ENCODE measurements around the gene ARF6.
"Not testable (repeated sequence)": the region's sequence is repeated elsewhere in the genome, so short reads cannot be mapped to it uniquely, and the experiment has no call there.

ARF6 gene

DNA sequence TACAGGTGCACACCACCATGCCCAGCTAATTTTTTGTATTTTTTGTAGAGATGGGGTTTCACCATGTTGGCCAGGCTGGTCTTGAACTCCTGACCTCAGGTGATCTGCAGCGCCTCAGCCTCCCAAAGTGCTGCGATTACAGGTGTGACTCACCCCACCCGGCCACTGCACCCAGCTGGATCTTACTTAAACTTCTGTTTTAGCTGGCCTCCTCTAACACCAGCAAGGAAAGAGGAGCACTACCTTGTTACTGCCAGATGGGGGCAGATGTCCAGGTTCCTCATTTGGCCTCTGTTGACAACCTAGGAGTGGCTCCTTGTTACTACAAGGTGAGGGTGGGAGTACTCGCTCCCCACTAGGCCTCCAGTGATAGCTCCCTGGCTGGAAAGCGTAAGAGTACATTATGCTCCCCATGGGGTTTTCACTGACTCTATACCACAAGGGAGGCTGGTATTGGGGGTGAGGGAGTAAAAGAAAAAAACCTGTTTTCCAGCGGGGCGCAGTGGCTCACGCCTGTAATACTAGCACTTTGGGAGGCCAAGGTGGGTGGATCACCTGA lies 13.2 kb upstream of the ARF6 start:
- no peak for DNase-seq

DNA sequence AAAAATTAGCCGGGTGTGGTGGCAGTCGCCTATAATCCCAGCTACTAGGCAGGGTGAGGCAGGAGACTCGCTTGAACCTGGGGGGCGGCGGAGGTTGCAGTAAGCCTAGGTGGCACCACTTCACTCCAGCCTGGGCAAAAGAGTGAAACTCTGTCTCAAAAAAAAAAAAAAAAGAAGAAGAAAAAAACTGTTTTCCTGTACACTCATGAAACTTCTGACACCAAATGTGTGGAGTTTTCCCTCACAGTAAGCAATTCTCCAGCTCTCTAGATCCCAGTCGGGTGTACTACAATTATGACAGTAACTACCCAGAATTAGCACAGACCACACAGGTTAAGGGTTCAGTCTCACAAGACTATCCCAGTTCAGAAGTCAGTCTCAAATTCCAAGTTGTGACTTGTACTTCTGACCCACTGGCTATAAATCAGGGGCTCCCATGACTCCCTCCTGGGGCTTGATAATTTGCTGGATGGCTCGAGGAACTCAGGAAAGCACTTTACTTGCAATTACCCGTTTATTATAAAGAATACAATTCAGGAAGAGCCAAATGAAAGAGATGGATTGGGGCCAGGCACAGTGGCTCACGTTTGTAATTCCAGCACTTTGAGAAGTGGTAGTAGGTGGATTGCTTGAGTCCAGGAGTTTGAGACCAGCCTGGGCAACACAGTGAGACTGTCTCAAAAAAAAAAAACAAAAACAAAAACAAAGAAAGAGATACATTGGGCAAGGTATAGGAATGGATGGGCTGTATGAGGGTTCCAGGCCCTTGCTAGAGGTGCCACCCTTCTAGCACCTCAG lies 12.4 kb upstream of the ARF6 start:
- no peak for DNase-seq

DNA sequence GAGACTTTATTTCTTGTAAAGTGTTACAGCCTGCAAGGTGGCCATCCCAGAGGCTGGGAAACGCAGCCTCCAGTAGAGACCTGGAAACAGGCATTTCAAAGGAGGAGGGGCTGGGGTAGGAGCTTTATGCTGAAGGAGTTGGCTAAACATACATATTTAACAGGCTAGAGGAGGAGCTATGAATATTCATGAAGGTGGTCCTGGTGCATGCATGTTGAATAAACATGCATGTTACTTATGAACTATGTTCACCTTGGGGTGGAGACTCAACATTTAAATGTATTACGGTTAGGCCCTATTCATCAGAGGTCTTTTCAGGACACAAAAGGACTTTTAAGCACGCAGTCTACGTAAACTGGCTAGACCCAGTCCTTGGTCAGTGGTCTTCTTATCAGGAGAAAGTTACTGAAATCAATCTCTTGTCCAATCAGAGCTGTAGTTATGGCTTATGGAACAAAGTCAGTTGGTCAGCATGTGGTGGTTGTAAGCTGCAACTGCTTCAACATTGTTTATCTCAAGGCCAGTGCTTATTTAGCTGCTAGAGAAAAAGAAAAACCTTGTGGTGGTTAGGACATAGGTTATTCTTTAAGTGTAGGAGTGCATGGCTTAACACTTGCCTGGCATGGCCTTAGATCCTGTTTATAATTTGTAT lies 11.4 kb upstream of the ARF6 start:
- DNase-seq = no peak

DNA sequence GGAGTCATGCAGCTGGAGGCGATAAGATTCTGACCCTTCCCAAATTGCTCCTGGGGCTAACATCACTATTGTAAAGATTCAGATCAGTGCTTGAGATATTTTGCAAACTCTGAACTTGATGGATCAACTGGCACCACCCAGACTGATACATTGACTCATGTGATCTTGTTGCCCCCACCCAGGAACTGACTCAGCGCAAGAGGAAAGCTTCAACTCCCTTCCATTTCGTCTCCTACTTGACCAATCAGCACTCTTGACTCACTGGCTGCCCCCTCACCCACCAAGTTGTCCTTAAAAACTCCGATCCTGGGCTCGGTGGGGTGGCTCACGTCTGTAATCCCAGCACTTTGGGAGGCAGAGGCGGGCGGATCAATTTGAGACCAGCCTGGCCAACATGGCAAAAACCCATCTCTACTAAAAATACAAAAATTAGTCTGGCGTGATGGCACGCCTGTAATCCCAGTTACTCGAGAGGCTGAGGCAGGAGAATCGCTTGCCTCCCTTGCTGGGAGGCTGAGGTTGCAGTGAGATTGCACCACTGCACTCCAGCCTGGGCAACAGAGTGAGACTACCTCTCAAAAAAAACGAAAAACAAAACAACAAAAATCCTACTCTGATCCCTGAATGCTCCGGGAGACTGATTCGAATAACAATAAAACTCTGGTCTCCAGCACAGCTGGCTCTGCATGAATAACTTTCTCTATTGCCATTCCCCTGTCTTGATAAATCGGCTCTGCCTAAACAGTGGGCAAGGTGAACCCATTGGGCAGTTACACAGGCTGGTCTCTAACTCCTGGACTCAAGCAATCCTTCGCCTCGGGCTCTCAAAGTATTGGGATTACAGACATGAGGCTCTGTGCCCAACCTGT lies 9.8 kb upstream of the ARF6 start:
- DNase-seq = no peak

DNA sequence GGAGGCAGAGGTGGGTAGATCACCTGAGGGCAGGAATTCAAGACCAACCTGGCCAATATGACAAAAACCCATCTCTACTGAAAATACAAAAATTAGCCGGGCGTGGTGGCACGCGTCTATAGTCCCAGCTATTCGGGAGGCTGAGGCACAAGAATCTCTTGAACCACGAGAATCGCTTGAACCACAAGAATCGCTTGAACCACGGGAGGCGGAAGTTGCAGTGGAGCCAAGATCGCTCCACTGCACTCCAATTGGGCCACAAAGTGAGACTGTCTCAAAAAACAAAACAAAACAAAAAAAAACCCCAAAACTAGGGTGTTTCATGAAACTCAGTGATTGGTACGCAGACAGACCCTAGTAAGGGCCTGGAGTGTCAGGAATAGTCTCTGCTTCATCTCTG lies 6.4 kb upstream of the ARF6 start:
- no peak for DNase-seq

DNA sequence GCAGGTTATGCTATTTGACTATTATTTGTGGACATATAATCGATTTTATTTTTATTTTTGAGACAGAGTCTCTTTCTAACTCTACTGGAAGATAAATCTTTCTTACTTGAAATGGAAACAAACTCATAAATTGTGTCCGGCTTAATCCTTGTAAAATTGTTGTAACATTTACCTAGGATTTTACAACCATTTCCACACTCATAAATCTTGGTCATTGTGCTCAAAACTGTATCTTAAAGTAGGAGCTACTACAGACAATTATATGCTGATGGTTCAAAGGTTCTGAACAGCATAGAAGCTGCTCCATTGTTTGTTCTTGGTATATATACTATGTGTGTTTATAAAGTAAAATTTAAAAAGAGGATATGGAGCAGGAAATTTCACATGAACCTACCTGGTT lies 4.6 kb upstream of the ARF6 start:
- no peak for DNase-seq

DNA sequence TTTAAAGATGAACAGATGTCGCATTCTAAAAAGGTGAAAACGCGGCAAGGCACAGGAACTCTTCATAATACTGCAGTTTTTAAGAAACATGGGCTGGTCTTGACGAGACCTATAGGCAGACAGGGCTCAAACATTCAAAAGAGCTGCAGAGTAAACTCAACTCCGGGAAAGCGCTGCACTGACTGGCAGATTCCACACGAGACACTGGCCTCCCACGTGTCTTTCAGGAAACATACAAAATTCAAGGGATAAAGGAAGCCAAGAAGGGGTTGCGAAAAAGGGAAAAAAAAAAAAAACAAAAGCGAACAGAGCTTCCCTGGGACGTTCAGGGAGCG lies 614 bp upstream of the ARF6 start:
- no peak for DNase-seq

DNA sequence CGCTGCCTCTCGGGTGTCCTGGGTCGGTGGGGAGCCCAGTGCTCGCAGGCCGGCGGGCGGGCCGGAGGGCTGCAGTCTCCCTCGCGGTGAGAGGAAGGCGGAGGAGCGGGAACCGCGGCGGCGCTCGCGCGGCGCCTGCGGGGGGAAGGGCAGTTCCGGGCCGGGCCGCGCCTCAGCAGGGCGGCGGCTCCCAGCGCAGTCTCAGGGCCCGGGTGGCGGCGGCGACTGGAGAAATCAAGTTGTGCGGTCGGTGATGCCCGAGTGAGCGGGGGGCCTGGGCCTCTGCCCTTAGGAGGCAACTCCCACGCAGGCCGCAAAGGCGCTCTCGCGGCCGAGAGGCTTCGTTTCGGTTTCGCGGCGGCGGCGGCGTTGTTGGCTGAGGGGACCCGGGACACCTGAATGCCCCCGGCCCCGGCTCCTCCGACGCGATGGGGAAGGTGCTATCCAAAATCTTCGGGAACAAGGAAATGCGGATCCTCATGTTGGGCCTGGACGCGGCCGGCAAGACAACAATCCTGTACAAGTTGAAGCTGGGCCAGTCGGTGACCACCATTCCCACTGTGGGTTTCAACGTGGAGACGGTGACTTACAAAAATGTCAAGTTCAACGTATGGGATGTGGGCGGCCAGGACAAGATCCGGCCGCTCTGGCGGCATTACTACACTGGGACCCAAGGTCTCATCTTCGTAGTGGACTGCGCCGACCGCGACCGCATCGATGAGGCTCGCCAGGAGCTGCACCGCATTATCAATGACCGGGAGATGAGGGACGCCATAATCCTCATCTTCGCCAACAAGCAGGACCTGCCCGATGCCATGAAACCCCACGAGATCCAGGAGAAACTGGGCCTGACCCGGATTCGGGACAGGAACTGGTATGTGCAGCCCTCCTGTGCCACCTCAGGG lies 679 bp downstream of the ARF6 start:
- DNase-seq = no peak

DNA sequence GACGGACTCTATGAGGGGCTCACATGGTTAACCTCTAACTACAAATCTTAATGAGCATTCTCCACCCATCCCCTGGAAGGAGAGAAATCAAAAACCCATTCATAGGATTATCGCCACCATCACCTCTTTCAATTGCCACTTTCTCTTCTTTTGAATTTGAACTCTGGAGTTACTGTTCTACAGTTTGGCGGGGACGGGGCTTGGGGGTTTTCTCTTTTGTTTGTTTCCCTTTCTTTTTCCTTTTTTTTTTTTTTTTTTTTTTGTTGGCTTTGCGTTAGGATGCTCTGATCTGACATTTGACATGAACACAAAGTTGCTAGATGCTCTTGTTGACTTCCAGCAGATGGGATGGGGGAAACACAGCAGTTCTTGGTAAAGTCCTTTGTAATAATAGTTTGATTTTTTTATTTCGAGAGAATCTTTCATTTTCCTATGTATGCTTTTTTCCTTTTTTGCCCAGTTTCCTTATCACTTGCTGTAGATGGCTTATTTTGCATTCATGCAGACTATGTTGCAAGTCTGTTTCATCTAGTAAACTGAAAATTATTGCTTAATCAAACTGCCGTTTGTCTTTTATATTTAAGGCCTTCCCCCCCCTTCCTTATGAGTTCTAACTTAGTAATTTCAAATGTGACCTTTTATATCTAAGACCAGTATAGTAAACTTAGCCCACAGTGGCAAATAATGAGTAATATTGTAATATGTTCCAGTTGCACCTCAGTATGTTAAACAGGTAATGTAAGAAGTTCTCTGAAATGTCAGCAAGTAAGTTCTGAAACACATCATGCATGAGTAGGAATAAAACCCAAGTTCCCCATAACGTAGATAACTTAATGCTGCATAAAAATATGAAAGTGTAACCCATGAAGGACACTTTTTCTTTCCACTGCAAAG lies 1.6 kb downstream of the ARF6 start:
- DNase-seq = not testable (repeated sequence)

DNA sequence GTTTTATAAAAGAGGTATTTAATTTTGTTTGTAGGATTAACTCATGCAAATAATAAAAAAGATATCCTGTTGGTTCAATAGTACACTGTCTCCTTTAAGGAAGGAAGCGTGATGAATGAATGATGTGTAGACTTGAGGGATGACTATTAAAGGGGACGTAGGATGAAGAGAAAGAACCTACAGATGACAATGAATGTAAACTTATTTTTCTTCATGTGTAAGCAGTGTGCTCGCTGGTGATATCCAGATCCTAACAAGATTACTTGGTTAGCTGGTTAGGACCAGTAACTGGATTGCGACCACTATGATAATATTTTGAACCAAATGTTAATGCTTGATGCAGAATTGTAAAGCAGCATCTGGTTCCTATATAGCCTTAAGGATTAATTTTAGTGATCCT lies 2.6 kb downstream of the ARF6 start:
- DNase-seq = no peak

DNA sequence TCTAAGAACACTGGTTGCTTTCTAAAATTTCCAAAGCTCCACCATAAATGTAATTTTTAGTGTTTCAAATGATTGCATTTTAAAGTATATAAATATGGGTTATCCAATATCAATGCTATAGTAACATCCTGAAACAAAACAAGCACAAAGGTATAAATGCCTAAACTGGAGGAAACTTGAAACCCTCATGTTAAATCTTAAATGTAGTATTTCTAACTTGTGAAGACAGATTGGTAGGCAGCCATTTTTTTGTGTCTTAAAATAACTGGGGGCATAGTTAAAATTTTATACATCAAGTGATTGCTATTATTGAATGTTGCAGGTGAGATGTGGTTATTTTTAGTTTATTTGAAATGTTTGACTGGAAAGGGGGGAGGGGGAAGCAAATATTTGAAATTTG lies 3.4 kb downstream of the ARF6 start:
- not testable (repeated sequence) for DNase-seq

DNA sequence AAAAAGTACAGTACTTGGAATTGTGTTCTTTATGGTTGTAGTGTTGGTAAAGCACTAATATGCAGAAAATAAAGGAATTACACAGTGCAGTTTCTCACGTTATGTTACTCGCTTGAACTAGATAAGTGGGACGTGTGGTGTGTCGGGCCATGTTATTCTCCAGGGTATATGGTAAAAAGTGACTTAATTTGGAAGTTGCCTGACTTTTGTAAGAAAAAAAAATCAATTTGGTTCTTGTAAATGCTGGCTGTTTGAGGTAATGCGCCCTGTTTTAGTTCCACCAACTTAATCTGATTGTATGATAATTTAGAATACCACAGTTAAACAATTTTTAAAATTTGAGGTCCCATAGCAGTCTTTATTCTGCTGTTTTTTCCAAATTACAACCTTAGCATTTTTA lies 4.1 kb downstream of the ARF6 start:
- DNase-seq = no peak

DNA sequence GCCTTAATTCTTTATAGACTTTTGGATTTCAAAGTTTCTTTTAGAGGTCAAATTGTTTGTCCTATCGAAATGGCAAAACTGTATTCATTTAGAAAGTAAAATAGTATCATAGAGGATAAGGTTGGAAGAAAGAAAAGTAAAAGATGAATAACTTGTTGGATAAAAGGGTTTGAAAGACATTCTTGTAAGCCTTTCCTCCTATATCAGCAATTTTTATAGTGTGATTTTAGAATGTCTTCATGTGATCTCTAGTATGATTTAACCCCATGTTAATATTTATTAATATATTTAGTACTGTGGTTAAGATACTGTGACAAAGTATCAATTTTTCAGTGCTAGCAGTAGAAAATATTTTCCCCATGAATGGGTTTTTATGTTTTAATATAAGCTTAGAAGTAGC lies 4.5 kb downstream of the ARF6 start:
- no peak for DNase-seq

DNA sequence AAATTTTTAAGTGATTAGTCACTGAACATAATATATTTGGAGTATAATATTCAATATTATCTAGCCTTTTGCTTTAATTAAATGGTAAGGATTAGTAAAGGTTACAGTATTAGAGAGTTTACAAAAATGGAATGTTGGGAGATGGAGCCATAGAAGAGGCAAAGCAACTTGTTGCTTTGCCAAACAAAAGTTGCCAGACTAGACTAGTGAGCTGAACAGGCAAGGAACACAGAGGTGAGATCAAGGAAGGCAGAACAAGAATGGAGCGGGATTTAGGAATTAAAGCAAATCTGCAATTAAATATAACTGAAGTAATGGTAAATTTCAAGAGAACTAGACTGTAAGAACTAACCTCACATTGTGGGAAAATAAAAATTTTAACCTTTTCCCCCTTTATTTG lies 5.1 kb downstream of the ARF6 start:
- DNase-seq = no peak

DNA sequence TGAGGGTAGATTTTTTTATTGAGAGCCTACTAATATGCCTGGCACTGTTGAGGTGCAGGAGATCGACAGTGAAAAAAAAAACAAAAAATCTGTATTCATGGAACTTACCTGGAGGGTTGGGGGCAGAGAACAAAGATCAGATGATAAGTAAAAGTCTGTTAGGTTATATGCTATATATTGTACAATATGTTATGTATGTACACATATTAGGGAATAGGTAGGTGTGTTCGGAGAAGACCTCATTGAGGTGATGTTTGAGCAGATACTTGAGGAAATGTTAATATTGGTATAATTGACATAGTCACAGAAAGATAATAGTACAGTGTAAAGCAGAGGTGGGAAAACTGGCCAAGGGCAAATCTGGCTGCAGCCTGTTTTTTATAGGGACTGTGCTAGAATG lies 5.6 kb downstream of the ARF6 start:
- DNase-seq = no peak

DNA sequence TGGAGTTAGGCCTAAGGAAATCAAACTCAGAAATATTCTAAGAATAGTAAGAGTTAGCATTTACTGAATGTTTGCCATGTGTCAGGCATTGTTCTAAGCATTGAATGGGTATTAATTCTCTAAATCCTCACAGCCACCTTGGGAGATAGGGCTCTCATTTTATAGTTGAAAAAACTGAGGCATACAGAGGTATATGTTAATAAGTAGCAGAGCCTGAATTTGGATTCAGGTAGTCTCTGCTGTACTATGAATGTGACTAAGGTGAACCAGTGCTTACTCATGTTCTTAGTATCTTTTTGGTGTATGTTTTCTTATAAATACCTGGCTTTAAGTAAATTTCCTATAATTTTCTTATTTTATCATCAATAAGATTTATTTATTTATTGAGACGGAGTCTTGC lies 8.1 kb downstream of the ARF6 start:
- no peak for DNase-seq

DNA sequence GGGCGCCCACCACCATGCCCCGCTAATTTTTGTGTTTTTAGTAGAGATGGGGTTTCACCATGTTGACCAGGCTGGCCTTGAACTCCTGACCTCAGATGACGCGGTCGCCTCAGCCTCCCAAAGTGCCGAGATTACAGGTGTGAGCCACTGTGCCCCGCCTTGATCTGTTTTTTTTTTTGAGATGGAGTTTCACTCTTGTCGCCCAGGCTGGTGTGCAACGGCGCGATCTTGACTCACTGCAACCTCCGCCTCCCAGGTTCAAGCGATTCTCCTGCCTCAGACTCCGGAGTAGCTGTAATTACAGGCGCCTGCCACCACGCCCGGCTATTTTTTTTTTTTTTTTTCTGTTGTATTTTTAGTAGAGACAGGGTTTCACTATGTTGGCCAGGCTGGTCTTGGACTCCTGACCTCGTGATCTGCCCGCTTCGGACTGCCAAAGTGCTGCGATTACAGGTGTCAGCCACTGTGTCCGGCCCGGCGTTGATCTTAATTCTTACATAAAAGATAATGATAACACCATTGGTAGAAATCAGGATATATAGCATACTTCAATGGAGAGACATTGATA lies 9.9 kb downstream of the ARF6 start:
- DNase-seq = not testable (repeated sequence)

DNA sequence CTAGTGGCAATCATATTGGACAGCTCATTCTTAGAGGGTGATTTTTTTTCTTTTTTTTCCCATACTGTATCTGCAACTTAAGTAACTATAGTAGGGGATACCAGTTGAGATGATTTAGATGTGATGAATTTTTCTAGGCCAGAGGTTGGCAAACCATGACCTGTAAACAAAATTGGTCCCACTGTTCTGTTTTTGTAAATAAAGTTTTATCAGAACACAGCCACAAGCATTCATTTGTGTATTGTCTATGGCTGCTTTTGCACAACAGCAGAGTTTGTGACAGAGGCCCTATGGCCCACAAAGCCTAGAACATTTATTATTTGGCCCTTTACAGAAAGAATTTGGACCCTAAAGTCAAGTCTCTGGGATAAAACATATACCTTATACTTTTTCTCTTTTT lies 11.4 kb downstream of the ARF6 start:
- DNase-seq = no peak

DNA sequence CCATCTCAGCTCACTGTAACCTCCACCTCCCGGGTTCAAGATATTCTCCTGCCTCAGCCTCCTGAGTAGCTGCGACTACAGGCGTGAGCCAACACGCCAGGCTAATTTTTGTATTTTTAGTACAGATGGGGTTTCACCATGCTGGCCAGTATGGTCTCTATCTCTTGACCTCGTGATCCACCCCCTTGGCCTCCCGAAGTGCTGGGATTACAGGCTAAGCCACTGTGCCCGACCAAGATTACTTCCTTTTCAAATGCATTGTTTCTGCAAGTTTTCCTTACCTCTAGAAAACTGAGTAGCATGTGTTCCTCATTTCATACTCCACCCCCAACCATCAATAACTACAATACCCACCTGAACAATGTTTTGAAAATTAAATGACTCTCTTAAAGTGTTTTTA lies 13.1 kb downstream of the ARF6 start:
- DNase-seq = no peak

DNA sequence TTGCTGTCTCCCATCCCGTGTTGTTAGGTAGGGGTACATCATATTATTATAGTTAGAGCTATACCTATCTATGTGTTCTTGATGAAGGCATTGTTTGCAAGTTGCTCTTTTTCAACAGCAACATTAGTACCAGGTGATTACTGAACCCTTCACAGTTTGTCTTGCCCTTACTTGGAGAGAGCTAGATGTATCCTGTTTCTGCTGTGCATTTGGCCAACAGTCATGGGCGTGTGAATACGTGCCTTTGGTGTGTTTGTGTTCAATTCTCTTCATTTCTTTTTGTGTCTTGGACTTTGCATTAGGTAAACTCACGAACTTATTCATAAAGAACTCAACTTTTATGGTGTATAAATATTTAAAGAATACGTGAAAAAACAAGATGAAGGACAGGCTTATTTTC lies 14.3 kb downstream of the ARF6 start:
- DNase-seq = no peak

DNA sequence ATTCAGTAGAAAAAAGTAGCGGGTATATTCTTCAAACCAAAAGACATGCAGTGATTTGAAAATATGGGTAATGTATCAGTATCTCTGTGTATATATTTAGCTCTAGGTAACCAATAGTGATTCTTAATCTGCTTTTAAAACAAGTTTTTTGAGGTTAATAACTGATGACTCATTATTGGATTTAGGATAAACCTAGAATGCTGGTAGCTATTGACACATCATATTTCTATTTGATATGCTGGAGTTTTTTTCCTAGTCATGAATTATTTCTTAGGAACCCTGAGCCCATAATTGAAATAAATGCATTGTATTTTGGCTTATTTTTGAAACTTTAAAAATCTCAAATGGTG lies 15.5 kb downstream of the ARF6 start:
- no peak for DNase-seq
